ENCODE data around the gene CHL1. TPM values are rescaled to one million over a fixed set of nuclear protein-coding genes. Genes with fewer than 3 reads are reported as not detected.

The CHL1 gene
- total RNA-seq, 1 experiment from 2014 or later, result 9.6 TPM

DNA sequence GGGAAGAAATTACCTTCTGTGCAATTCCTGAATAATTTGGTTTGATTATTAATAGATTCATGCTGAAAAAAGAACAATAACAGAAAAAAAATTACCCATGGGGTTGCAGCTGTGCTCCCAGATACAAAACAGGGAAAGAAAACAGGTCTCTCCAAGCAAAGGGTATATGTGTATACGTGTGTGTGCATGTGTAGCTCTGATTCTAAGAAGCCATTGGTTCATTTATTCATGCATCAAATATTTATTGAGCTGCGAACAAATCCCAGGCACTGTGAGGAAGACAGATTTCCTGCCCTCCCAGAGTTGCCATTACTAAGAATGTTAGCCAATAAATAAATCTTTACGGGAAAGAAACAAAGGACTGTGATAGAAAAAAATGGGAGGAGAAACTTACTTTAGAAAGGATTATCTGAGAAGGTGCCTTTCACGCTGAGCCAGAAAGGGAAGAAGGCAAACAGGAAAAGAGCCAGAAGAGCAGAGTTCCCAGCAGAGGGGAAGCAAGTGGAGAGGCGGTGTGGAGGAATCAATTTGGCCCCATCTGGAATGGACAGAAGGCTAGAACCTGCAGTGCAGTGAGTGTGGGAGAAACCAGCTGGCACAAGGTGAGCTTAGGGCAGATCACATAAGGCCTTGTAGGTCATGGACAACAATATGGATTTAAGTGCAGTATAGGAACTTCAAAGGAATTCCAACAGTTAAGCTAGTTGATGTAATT, 20.7 kb downstream of the CHL1 start:
- no peak for DNase-seq (ENCODE audit: low spot score)

- no peak for DNase-seq (ENCODE audit: low spot score)
These were observed 21.4 kb downstream of the CHL1 start for GRCh38 chr3:217948-218347.

DNA sequence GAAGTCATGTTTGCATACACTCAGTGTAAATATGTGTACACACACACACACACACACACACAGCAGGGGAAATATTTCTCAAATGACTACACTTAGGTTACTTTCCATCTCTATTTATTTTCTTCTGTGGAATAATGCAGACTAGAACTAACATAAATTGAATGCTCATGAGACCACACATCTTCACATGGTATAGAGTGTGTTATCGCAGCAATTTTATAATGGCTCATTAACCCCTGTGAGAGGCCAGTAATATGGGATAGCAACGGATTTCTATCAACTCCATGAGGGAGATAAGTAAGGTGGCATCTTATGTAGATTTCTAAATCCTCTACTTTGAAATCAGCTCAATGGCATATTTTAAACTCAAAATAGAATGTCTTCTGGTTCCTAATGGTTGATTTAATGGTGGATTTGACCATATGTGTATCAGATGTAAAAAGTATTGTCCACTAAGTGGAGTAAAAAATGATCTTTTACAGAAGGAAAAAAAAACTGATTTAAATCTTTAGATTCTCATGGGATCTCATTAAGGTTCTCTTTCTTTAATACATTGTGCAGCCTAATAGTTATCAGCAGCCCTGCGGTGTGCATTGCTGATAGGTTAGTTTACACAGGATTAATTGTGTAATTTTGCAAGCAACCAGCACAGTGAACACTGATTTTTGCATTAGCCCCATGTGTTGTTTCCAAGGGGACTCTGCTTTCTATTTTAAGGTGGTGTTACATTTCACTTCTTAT, 32.0 kb downstream of the CHL1 start:
- no peak for DNase-seq (ENCODE audit: low spot score)

DNA sequence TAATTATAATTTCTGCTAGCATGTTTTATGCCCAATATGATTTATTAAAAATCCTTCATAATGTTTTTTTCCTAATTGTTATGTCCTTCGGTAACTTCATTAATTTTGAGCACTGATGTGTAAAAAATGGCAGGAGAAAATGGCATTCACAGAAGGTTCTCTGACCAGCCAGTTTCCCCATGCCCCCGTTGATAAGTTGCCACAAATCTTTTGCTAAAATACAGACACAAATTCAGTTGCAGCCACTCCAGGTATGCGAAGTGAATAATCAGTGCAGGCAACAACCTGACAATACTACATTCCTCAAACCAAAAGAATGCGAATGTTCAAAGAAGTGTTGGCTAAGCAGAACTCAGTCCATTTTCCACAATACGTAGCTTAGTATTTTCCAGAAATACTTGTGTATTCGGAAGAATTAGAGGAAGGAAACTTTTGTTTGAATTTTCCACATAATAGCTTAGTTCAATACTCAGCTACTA, 32.7 kb downstream of the CHL1 start:
- no peak for DNase-seq (ENCODE audit: low spot score)

GRCh38 chr3:236881-237280, 40.3 kb downstream of the CHL1 start:
- DNase-seq (ENCODE audit: low spot score), result no peak

DNA sequence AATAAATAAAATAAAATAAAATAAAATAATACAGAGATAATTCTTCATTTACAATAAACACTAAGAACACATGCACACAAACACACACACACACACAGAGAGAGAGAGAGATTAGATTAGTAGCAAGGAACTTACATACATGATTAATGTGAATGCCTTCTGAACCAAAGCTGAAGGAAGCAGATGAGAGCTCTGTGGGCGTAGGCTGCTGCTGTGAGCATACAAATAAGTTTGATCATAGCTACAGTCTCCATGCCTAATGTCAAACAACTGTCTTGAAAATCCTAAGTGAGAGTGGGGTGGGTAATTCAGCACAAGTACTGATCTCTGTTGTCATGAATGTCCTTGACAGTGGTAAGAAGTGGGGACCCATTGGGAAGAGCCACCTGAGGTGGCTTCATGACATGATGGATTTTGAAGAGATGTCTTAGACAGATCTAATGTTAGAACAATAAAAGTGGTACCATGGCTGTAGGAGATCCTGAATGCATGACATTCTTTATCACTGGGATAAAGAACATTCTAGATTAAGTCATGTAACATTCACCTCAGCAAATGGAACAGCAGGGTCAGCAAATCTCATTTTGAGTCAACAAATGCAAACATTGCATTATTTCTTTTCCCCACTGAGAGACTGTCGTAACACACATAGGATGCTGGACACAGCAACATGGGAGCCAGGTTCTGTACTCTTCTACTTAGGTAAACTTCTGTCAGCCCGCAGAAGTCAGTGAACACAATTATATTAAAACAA, 46.2 kb downstream of the CHL1 start:
- no peak for DNase-seq (ENCODE audit: low spot score)

DNA sequence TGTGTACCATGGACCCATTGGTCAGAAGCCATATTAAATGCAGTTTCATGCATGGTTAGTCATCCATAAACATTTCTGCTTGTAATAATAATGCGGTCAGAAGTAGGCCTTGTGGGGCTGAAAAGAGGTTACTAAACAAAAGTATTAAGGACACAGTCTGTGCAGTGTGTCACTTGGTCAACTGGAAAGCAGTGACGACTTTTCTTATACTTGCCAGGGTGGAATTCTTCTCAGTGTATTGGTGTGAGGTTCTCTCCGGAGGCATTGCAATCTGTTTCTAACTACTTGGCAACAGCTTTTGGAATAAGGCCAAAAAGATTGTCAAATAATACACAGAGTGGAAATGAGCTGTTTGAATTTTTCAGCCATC, 46.8 kb downstream of the CHL1 start:
- DNase-seq (ENCODE audit: low spot score), result peak; percentile 90

GRCh38 chr3:244041-244440, 47.5 kb downstream of the CHL1 start:
- DNase-seq (ENCODE audit: low spot score), result peak; percentile 42

- no peak for DNase-seq (ENCODE audit: low spot score)
These were observed 51.4 kb downstream of the CHL1 start for GRCh38 chr3:247916-248315.

- no peak for DNase-seq (ENCODE audit: low spot score)
These were observed 52.4 kb downstream of the CHL1 start for GRCh38 chr3:248864-249520.

GRCh38 chr3:249587-250262, 53.2 kb downstream of the CHL1 start:
- no peak for DNase-seq (ENCODE audit: low spot score)

- DNase-seq (ENCODE audit: low spot score), result no peak
These were observed 59.9 kb downstream of the CHL1 start for GRCh38 chr3:256501-256900.

- DNase-seq (ENCODE audit: low spot score), result no peak
These were observed 61.3 kb downstream of the CHL1 start for GRCh38 chr3:257826-258225.

DNA sequence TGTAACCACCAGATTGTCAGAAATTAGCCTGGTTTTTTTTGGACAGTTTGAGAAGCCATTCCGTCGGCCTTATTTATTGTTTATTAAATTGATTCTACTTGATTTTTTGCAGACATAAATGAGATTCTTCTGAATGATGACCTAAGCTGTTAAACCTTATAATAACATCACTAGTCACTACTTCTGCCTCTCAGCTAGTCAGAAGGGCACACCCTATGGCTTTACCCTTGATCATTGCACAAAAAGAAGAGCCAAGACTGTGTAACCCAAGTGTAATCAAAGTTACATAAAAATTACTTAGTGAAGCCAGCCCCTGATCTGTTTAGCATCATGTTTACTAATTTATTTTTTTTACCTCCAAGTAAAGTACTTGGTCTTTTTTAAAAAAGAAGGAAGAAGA, 64.3 kb downstream of the CHL1 start:
- DNase-seq (ENCODE audit: low spot score), result no peak

DNA sequence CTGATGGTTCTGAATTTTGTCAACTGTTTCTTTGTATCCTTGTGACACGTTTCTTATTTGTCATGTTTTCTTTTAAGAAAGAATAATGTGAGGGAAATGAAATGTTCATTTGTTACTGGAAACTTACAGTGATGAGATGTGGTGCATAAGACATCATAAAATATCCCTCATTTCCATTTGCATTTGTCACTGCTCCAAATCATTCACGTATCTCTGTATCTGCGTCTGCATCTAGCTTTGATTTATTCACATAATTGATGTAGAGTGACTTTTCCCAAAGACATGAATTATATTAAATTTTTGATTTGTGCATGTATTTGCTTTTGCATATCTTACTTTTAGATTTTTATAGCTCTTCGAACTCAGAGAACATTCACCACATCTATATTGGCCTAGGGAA, 66.8 kb downstream of the CHL1 start:
- DNase-seq (ENCODE audit: low spot score), result no peak

- peak; percentile 89 for DNase-seq (ENCODE audit: low spot score)
These were observed 68.0 kb downstream of the CHL1 start for GRCh38 chr3:264394-265156.

- DNase-seq (ENCODE audit: low spot score), result no peak
These were observed 70.5 kb downstream of the CHL1 start for GRCh38 chr3:267101-267500.

GRCh38 chr3:270688-271087, 74.1 kb downstream of the CHL1 start:
- DNase-seq (ENCODE audit: low spot score), result no peak

GRCh38 chr3:274927-275326, 78.4 kb downstream of the CHL1 start:
- DNase-seq (ENCODE audit: low spot score), result no peak

- no peak for DNase-seq (ENCODE audit: low spot score)
These were observed 81.3 kb downstream of the CHL1 start for GRCh38 chr3:277873-278272.

All from H4 (cell line).